IPS DF 6.9 (cell line): ENCODE data around the gene TAF6.

Experiments
- DNase-seq: peaks from one replicate; pipeline ENCODE4 v3.0.0-alpha.2; 2013; ENCODE audit warnings: low read depth, low spot score
- H3K27ac ChIP-seq: one replicate; pipeline ENCODE4 v1.5.1; 2013; ENCODE audit warnings: low read length, control low read depth
- H3K27me3 ChIP-seq: 2 replicates; pipeline ENCODE4 v1.6.1; 2013; ENCODE audit warnings: mild to moderate bottlenecking, low read length; ENCODE audit not compliant: control insufficient read depth, insufficient read depth
- H3K36me3 ChIP-seq: 2 replicates; pipeline ENCODE4 v1.6.1; 2013; ENCODE audit warnings: low read length; ENCODE audit not compliant: control insufficient read depth, insufficient read depth
- H3K4me1 ChIP-seq: 2 replicates; pipeline ENCODE4 v1.6.1; 2013; ENCODE audit warnings: low read length; ENCODE audit not compliant: control insufficient read depth, insufficient read depth
- H3K4me3 ChIP-seq: 2 replicates; pipeline ENCODE4 v1.5.1; 2013; ENCODE audit warnings: mild to moderate bottlenecking, low read length
- H3K9me3 ChIP-seq: 2 replicates; pipeline ENCODE4 v1.6.1; 2013; ENCODE audit warnings: low read length, inconsistent platforms; ENCODE audit not compliant: control insufficient read depth, insufficient read depth
- WGBS: extraction: QIAGEN DNeasy Blood & Tissue Kit; methylation state at CpG from one replicate; pipeline ENCODE4 v1.1.7; 2013; ENCODE audit warnings: mixed read lengths, missing lambda C conversion rate; ENCODE audit not compliant: insufficient read length, insufficient coverage; 5-methylcytosine and 5-hydroxymethylcytosine counted together

Gene TAF6

DNA sequence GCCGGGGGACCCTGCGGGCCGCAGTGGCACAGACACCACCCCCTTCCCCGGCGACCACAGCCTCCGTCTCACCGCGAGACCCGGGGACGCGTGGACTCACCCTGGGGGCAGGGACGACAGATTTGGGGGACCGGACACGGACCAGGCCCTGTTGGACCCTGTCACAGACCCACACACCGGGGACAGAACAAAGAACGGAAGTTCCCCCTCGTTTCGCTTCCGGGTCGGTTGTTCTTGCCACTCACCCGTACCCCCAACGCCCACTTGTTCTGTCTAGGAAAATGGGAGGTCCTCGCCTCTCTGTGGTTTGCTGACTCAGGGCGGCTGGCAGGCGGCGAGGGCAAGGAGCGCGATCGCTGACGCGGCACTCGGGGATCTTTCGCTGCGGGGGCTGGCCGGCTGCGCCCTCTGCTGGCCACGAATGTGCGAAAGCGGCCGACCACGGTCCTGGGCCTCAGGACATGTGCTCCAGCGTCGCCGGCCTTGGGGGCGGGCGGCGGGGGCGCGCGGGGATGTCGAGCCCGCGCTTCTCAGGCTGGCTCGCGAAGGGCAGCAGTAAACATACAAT lies 37.5 kb downstream of the TAF6 start, which contains the start of gene ZNF3:
Gene ZNF3 (minus strand): TSS at position 189 of the 568 bp plus-strand sequence. CDS start 4,366 bp downstream, outside the sequence.
- peak; percentile 98 for DNase-seq
- H3K4me1 ChIP-seq, result peaks cover 3% of the 10 kb centered on the region; the same call in 1 of the 2 replicates
- no CpG with 5 or more reads among the region's 55 CpGs for WGBS
- no peaks in the 10 kb centered on the region for H3K9me3 ChIP-seq
- no peaks in the 10 kb centered on the region for H3K27me3 ChIP-seq
- H3K27ac ChIP-seq, result no peak within 1 kb of the TSS
- H3K4me3 ChIP-seq, result peak within 1 kb of the TSS; percentile 96
- H3K36me3 ChIP-seq, result peaks cover 10% of the 10 kb centered on the region; the same call in 1 of the 2 replicates

DNA sequence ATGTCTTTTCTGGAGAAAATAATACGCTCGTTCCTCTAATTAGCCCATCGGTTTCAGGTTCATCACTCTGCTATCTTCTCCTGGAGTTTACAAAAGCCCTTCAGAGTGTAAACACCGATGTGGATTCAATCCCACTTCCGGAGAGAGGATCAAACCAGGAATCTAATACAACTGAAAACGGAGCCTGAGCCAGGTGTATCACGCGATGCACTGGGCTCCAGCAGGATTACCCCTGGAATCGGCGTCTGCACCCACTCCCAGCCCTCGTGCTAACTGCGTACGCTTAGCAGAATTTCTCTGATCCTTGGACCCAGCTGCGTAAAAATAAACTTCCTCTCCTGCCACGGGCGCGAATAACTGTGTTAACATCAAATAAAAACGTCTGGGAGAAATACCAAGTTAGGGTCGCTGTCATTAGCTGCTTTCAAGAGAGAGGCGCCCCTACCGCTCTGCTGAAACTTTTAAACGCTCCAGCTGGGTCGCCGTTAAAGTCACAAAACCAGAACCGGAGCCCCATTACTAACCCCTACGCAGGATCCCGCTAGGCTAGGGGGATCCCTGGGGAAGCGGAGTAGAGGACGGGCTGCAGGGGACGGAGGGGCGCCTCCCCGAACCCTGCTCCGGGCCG lies 38.1 kb downstream of the TAF6 start:
- DNase-seq, result no peak
- H3K4me1 ChIP-seq, result peaks cover 3% of the 10 kb centered on the region; the same call in 1 of the 2 replicates
- H3K4me3 ChIP-seq, result peak overlapping the region; percentile 96
- no CpG with 5 or more reads among the region's 34 CpGs for WGBS
- H3K27me3 ChIP-seq, result no peaks in the 10 kb centered on the region
- H3K36me3 ChIP-seq, result peaks cover 13% of the 10 kb centered on the region; the same call in 1 of the 2 replicates
- H3K27ac ChIP-seq, result no peak overlapping the region
- no peaks in the 10 kb centered on the region for H3K9me3 ChIP-seq

DNA sequence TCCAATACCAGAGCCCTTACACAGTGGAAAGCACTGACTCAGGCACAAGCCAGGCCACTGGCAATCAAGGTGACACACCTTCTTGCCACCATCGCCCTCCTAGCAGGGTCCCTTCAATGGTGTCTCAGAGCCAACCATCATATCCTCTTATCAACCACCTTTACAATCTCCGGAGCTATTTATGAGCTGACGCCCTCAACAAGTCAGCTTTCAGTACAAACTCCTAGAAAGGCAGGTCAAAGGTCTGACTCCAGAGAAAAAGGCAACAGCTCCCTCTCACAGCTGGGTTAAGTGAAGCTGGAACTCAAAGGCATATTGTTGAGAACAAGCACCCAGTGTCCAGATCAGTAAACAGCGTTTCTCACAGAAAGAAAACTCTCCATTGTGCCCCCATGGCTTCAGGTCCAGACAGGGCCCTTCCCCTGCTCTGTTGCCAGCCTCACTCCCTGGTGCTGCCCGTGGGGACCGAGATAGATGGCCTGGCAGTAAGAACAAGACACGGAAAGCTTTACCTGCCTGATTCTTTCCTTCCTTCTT lies 40.1 kb downstream of the TAF6 start:
- Histone ChIP-seq H3K4me1 (peaks cover 3% of the 10 kb centered on the region; the same call in 1 of the 2 replicates), H3K9me3 (no peaks in the 10 kb centered on the region), H3K27me3 (no peaks in the 10 kb centered on the region), H3K4me3 (no peak overlapping the region), H3K36me3 (peaks cover 29% of the 10 kb centered on the region), H3K27ac (no peak overlapping the region)
- DNase-seq, result no peak
- WGBS, result no CpG with 5 or more reads among the region's 7 CpGs

DNA sequence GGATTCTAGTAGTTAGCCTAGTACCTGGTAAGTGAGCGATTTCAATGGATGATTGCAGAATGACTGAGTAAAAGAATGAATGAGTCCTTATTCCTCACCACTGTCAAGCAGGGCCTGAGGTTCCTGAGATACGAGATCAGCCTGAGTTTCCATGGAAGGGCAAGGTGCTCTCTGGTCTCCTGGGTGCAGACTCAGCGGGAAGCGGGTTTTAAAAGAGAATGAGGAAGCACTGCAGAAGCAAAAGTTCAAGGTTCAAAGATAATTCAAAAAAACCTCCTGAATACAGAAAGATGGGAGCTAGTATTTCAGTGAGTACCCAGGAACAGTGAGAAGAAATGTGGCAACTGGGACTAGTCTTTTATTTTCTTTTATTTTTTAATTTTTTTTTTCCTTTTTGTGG lies 42.0 kb downstream of the TAF6 start:
- H3K9me3 ChIP-seq, result peaks cover 5% of the 10 kb centered on the region
- no CpG with 5 or more reads among the region's 4 CpGs for WGBS
- DNase-seq, result no peak

DNA sequence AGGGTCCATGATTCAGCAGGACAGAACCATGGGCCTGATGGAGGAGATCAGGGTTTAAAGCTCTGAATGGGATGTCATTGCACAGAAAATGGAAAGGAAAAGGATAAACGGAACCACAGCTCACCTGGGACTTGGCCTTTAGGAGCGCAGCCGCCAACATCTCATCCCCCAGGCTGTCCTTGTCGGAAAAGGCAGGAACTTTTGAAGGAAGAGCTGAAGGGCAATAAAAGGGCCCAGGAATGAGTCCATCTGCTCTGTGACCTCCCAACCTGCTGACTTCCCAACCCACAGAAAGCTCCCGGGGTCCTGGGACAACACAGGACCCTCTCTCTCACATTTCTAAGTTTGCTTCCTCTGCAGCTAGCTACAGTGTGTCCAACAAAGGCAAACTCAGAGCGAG lies 43.7 kb downstream of the TAF6 start:
- no peak for DNase-seq
- WGBS, result no CpG with 5 or more reads among the region's 6 CpGs
- no peak overlapping the region for H3K4me3 ChIP-seq
- peaks cover 22% of the 10 kb centered on the region for H3K9me3 ChIP-seq
- peaks cover 63% of the 10 kb centered on the region for H3K36me3 ChIP-seq
- no peak overlapping the region for H3K27ac ChIP-seq
- no peaks in the 10 kb centered on the region for H3K27me3 ChIP-seq
- peaks cover 3% of the 10 kb centered on the region; the same call in 1 of the 2 replicates for H3K4me1 ChIP-seq

More for the DNA sequence above, 42.0 kb downstream of the TAF6 start:
- H3K27me3 ChIP-seq, result no peaks in the 10 kb centered on the region
- H3K36me3 ChIP-seq, result peaks cover 45% of the 10 kb centered on the region
- H3K4me3 ChIP-seq, result no peak overlapping the region
- H3K4me1 ChIP-seq, result peaks cover 3% of the 10 kb centered on the region; the same call in 1 of the 2 replicates
- H3K27ac ChIP-seq, result no peak overlapping the region

DNA sequence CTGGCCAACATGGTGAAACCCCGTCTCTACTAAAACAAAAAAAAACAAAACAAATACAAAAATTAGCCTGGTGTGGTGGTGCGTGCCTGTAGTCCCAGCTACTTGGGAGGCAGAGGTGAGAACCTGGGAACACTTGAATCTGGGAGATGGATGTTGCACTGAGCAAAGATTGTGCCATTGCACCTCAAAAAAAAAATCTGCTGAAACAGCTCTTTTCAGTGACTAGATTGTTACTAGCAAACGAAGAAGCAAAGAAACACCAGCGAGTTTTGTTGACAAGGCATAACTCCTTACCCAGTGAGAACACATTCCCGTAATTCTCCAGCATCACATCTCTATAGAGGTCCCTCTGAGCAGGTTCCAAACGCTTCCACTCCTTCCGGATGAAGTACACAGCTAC lies 44.3 kb downstream of the TAF6 start:
- Histone ChIP-seq H3K36me3 (peaks cover 69% of the 10 kb centered on the region), H3K27ac (no peak overlapping the region), H3K4me1 (no peaks in the 10 kb centered on the region), H3K4me3 (no peak overlapping the region), H3K27me3 (no peaks in the 10 kb centered on the region), H3K9me3 (peaks cover 24% of the 10 kb centered on the region)
- no peak for DNase-seq
- no CpG with 5 or more reads among the region's 7 CpGs for WGBS

DNA sequence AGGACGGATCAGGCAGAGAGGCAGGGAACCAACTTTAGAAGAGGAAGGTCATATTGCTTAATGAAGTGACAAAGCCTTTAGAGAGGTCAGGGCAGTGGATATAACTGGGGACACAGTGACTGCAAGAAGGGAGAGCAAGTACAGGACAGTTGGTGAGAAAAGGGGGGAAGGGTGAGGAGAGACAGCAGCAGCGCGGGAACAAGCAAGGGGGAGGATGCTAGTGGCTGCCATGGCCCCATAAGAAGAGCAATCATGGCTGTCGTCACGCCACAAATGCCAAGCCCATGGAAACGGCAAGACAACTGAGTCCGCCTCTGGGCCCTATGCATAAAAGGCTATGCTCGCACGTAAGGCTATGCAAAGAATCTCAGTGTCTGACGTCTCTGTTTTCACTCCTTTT lies 46.7 kb downstream of the TAF6 start:
- H3K36me3 ChIP-seq, result peaks cover 66% of the 10 kb centered on the region
- H3K4me1 ChIP-seq, result no peaks in the 10 kb centered on the region
- peaks cover 24% of the 10 kb centered on the region for H3K9me3 ChIP-seq
- no peak overlapping the region for H3K27ac ChIP-seq
- H3K4me3 ChIP-seq, result no peak overlapping the region
- no CpG with 5 or more reads among the region's 10 CpGs for WGBS
- H3K27me3 ChIP-seq, result no peaks in the 10 kb centered on the region
- DNase-seq, result no peak

DNA sequence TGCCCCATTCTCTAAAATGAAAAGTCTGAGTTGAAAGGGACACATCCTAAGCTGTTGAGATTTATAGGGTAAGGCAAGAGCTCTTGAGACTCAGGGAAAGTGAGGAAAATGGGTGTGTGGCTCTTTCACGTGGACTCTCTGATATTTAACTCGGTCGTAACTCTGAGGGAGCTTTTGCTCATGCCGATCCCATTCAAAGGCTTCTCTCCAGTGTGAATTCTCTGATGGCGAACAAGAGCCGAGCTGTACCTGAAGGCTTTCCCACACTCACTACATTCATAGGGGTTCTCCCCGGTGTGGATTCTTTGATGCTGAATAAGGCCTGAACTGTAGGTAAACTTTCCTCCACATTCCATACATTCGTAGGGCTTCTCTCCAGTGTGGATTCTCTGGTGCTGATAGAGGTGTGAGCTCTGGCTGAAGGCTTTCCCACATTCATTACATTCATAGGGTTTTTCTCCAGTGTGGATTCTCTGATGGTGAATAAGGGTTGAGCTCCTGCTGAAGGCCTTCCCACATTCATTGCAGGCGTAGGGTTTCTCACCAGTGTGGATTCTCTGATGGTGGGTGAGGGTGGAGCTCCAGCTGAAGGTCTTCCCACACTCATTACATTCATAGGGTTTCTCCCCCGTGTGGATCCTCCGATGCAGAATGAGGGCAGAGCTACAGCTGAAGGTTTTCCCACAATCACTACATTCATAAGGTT lies 48.0 kb downstream of the TAF6 start:
- peaks cover 24% of the 10 kb centered on the region for H3K9me3 ChIP-seq
- WGBS, result no CpG with 5 or more reads among the region's 11 CpGs
- H3K36me3 ChIP-seq, result peaks cover 57% of the 10 kb centered on the region
- DNase-seq, result no peak
- H3K4me3 ChIP-seq, result no peak overlapping the region
- no peak overlapping the region for H3K27ac ChIP-seq
- no peaks in the 10 kb centered on the region for H3K27me3 ChIP-seq
- H3K4me1 ChIP-seq, result no peaks in the 10 kb centered on the region

DNA sequence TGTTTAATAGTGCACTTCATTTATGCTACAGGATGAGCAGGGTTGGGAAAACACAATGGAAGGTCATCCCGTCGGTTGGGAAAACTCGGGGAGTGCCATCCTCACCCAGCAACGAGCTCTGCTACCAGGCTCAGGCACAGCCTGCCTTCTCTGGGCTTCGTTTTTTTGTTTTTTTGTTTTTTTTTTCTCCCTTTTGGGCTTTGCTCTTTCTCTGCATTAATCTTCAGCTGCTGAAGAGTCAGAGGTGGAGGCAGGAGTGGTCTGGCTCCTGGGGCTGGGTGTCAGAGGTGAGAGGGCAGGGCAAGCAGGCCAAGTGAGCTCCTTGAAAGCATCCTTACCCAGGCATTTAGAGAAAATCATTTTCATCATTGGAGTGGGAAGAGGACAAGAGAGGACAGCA lies 49.2 kb downstream of the TAF6 start:
- H3K27me3 ChIP-seq, result no peaks in the 10 kb centered on the region
- no peak overlapping the region for H3K27ac ChIP-seq
- no peak for DNase-seq
- peaks cover 24% of the 10 kb centered on the region for H3K9me3 ChIP-seq
- no peaks in the 10 kb centered on the region for H3K4me1 ChIP-seq
- H3K4me3 ChIP-seq, result no peak overlapping the region
- H3K36me3 ChIP-seq, result peaks cover 49% of the 10 kb centered on the region
- WGBS, result no CpG with 5 or more reads among the region's 5 CpGs

DNA sequence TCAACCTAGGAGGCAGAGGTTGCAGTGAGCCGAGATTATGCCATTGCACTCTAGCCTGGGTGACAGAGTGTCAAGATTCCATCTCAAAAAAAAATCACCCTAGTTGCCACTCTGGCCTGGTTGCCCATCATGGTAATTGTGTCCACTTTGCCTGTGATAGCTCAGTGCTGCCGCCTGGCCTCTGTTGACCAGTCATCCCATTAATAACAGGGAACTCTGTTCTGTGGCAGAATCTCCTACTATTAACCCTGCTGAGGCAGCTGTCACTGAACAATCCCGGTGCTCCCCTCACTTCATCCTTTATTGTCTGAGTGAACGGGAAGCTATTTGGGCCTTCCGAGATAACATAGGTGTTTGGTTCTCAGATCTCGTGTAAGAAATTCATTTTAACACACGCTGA lies 52.2 kb downstream of the TAF6 start:
- WGBS, result no CpG with 5 or more reads among the region's 7 CpGs
- DNase-seq, result no peak
- H3K36me3 ChIP-seq, result peaks cover 34% of the 10 kb centered on the region
- H3K27me3 ChIP-seq, result no peaks in the 10 kb centered on the region
- no peak overlapping the region for H3K27ac ChIP-seq
- H3K4me3 ChIP-seq, result no peak overlapping the region
- H3K9me3 ChIP-seq, result peaks cover 17% of the 10 kb centered on the region
- H3K4me1 ChIP-seq, result no peaks in the 10 kb centered on the region
